PFSK-1 (cell line): ENCODE results near the gene REEP5.

Experiments used
- FOXP2 ChIP-seq: optimal IDR thresholded peaks from 2 replicates; pipeline ENCODE3; 2011; ENCODE audit warnings: borderline replicate concordance, control low read depth, inconsistent platforms; ENCODE audit not compliant: insufficient read depth; ENCODE audit errors: extremely low read length, extremely low read depth
- POLR2AphosphoS5 ChIP-seq: IDR thresholded peaks from 2 replicates; pipeline ENCODE4 v1.6.1; 2012; ENCODE audit warnings: low read depth, mild to moderate bottlenecking, control low read depth, low read length, moderate library complexity
- REST ChIP-seq, 2 experiments: IDR thresholded peaks; 2 replicates each; pipeline versions ENCODE4 v1.6.1 to v1.8.0; 2011 to 2012; ENCODE audit warnings: low read depth in 2 of 2, low read length in 2 of 2, control low read depth in 1 of 2, inconsistent platforms in 1 of 2, mild to moderate bottlenecking in 1 of 2, moderate library complexity in 1 of 2; ENCODE audit not compliant: insufficient read depth in 1 of 2
- SIN3A ChIP-seq: IDR thresholded peaks from 2 replicates; pipeline ENCODE4 v1.6.1; 2012; ENCODE audit warnings: mild to moderate bottlenecking, low read length, moderate library complexity, borderline replicate concordance; ENCODE audit not compliant: insufficient read depth
- TAF1 ChIP-seq: IDR thresholded peaks from 2 replicates; pipeline ENCODE4 v1.6.1; 2012; ENCODE audit warnings: low read length, control low read depth, borderline replicate concordance; ENCODE audit not compliant: insufficient read depth

The REEP5 gene

GRCh38 chr5:112956606-112957005 is 34.6 kb upstream of the REEP5 start:
- no peak for TF ChIP-seq REST (IDR thresholded peaks at IDR 0.05; ENCODE audit: insufficient read depth in 1 of 2, low read depth in 2 of 2, low read length in 2 of 2)
- no peak for TF ChIP-seq FOXP2
- no peak for TF ChIP-seq POLR2AphosphoS5
- TF ChIP-seq SIN3A, result no peak
- TF ChIP-seq TAF1, result no peak

- TF ChIP-seq REST (IDR thresholded peaks at IDR 0.05; ENCODE audit: insufficient read depth in 1 of 2, low read depth in 2 of 2, low read length in 2 of 2), result no peak
- TF ChIP-seq TAF1, result no peak
- no peak for TF ChIP-seq FOXP2
- no peak for TF ChIP-seq SIN3A
These were observed 29.2 kb upstream of the REEP5 start for GRCh38 chr5:112951124-112951702.

- TF ChIP-seq TAF1 (no peak), SIN3A (no peak), FOXP2 (no peak), REST (IDR thresholded peaks at IDR 0.05; ENCODE audit: insufficient read depth in 1 of 2, low read depth in 2 of 2, low read length in 2 of 2) (no peak), POLR2AphosphoS5 (no peak)
These were observed 26.4 kb upstream of the REEP5 start for GRCh38 chr5:112948458-112948857.

GRCh38 chr5:112940670-112941069 is 18.6 kb upstream of the REEP5 start:
- TF ChIP-seq FOXP2 (no peak), SIN3A (no peak), POLR2AphosphoS5 (no peak), TAF1 (no peak), REST (IDR thresholded peaks at IDR 0.05; ENCODE audit: insufficient read depth in 1 of 2, low read depth in 2 of 2, low read length in 2 of 2) (no peak)

- TF ChIP-seq TAF1, result no peak
- no peak for TF ChIP-seq SIN3A
- no peak for TF ChIP-seq FOXP2
- no peak for TF ChIP-seq REST (IDR thresholded peaks at IDR 0.05; ENCODE audit: insufficient read depth in 1 of 2, low read depth in 2 of 2, low read length in 2 of 2)
- no peak for TF ChIP-seq POLR2AphosphoS5
These were observed 16.3 kb upstream of the REEP5 start for GRCh38 chr5:112938286-112938685.
